ENCODE results near the gene PKD2L1.

PKD2L1 gene

GRCh38 chr10:100355086-100355485 lies 25.1 kb upstream of the PKD2L1 start:
- DNase-seq: no peak

DNA sequence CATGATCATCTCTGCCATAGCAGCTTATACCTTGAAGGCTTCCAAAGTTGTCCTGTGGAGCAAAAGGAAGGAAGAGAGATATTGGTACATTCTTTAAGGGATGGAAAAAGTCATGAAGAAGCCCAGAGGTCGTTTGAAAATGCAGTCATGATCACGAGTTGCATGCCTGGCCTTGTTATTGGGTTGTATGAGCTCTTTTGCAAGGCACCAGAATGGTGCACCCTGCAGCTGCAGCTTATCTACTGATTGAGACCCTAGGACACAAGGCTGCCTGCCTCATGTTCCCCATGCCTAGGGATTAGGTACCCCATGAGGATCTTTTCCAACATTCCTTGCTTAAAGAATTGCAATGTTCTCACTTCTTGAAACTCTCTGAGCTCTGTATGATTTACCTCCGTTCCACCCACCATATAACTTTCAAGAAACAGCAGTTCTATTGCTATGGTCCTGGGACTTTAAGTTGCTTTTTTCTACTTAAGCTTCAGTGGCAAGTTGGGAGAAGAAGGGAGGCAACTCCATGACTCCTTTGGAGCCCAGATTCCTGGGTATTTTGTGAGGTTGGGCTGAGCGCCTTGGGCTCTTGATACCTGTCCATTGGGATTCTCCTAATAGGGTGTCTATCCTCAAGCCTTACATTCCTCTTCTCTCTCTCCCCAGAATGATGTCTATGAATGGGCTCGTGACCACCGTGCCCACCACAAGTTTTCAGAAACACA lies 23.9 kb upstream of the PKD2L1 start:
- DNase-seq: no peak

- no peak for DNase-seq
These were observed 21.0 kb upstream of the PKD2L1 start for GRCh38 chr10:100350914-100351485.

- peak; percentile 31 for DNase-seq
These were observed 19.6 kb upstream of the PKD2L1 start for GRCh38 chr10:100349672-100350071.

DNA sequence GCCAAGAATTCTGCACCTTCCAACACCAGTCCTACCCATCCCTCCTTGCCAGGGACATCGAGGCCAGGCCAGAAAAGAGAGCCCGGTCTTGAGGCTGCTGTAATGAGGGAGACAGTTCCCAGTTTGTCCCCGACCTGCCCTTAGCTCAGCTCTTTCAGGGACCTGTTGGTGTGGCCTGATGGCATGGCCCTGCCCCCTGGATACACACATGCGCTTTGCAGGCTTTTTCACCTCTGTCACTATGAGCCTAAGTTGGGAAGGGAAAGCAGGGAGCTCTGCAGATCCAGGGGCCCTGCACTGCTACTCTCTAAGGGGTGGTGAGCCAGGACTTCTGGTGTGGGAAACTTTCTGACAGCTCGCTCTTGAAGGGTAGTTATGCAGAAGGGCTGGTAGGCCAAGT lies 19.1 kb upstream of the PKD2L1 start:
- DNase-seq: no peak

DNA sequence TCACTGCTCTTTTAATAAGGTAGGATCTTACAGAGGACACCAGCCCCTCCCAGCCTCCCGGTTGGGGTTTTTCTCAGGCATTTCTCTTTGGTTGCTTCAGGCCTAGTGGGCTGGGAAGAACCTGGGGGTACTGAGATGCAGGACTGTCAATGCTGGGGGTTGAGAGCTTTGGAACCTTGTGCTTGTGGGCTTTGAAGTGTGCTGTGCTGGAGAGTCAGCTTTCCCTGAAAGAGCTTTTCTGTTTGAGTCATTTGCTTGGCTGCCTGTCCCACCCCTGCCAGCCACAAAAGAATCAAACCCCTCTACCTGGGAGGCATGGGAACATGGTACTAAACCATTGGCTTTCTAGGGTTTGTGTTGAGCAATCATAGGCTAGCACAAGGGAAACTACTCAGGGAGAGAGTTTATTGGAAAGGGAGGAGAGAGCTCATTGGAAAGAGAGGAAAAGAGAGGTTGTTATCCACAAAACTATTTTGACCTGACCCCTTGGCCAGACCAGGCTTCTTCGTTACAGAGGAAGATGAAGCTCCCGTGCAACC lies 18.4 kb upstream of the PKD2L1 start:
- DNase-seq: no peak

DNA sequence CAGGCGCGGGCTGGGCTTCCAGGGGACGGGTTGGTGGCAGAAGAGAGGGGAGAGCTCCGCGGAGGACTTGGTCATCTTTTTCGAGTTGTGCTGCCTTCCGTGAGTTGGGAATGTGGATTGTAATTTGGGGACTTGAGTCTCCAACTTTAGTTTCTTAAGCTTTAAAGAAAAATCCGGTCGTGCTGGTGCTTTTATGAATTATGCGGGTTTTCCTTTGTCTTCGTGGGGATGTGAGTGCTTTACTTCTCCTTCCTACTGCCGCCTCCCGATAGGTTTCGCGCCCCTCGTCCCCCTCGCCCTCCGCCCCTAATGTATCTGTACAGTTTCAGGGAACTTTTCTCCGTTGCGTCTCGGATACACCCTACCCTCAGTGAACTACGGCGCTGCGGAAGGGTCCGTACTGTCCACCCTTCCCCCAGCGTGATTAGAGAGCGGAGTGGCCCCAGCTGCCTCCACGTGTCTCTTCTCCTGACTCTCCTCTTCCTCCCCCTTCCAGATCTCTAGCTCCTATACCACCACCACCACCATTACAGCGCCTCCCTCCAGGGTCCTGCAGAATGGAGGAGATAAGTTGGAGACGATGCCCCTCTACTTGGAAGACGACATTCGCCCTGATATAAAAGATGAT lies 17.7 kb upstream of the PKD2L1 start:
- DNase-seq: no peak

- DNase-seq: peak; percentile 94
These were observed 16.9 kb upstream of the PKD2L1 start, which contains the start of gene SCD for GRCh38 chr10:100346765-100347567. Gene SCD, plus strand, starts transcription at chr10:100347233. Its CDS starts 272 bp downstream, at chr10:100347505.

GRCh38 chr10:100346351-100346764 lies 16.3 kb upstream of the PKD2L1 start:
- DNase-seq: peak; percentile 68

DNA sequence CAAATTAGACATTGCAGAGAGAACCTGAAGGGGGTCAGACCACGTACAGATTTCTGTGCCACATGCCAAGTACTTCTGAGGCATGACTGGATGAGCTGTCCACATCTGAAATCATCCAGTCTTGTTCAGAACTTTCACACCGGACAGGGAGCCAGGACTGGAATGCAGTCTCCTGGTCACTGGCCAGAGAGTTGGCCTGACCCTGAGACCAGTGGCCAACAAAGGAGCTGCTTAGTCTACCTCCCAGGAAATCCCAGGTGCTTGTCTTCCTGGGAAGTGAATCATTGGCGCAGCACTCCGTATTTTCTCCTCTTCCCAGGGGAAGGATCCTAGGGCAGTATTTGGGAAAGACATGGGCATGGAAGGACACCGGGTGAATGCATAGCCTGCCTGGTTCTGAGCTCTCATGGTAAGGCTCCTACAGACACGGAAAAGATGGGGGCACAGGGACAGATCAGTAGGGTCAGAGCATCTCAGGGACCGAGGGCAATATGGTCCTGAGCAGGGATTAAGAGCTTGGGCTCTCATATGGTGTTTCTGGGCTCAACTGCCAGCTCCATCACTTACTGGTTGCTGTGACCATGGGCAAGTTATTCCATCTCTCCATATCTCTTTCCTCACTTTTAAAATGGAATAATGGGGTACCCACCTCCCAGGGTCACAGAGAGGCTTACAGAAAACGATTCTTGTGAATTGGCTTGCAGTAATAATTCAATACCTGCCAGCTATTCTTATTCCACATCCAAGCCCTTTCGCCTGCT lies 15.7 kb upstream of the PKD2L1 start:
- peak; percentile 21 for DNase-seq

GRCh38 chr10:100344241-100344788 lies 14.3 kb upstream of the PKD2L1 start:
- DNase-seq: no peak

DNA sequence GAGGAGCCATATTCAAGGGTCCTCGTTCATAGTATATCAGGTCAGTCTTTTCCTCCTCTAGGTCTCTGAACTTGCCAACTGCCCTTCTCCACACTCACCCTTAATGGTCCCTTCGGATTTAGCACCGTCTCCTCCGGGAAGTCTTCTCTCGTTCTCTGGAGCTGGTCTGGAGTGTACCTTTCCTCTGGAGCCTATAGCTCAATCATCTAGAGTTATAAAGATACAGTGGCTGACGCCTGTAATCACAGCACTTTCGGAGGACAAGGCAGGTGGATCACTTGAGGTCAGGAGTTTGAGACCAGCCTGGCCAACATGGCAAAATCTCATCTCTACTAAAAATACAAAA lies 12.6 kb upstream of the PKD2L1 start:
- DNase-seq: no peak

DNA sequence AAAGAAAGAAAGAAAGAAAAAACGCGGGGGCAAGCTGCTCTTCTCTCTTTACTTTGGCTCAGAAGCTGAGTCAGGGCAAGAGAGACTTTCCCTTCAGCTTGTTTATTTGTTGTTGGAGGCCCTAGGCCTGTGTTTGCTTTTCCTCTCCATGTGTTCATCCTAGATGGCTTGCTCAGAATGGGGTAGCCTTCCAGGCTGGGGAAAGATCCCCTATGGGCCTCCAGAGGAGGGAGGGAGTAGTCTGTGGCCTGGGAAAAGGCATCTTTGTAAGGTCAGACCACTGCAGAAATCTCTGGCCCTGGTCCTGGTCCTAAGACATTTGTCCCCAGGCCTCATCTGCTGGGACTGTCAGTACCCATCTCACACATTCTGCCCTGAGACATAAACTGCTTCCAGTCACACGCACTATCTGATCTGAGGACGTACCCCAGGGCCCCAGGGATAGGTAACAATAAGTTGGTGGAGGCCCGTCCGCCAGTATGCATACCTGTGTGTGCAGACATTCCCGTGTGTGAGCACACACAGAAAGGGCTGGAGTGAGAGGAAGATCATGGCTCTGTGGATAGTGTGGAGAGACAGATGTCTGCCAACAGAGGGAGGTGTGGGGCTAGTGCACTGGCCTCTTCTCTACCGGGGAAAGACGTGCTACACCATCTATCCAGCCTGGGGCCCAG lies 12.1 kb upstream of the PKD2L1 start:
- DNase-seq: peak; percentile 18

DNA sequence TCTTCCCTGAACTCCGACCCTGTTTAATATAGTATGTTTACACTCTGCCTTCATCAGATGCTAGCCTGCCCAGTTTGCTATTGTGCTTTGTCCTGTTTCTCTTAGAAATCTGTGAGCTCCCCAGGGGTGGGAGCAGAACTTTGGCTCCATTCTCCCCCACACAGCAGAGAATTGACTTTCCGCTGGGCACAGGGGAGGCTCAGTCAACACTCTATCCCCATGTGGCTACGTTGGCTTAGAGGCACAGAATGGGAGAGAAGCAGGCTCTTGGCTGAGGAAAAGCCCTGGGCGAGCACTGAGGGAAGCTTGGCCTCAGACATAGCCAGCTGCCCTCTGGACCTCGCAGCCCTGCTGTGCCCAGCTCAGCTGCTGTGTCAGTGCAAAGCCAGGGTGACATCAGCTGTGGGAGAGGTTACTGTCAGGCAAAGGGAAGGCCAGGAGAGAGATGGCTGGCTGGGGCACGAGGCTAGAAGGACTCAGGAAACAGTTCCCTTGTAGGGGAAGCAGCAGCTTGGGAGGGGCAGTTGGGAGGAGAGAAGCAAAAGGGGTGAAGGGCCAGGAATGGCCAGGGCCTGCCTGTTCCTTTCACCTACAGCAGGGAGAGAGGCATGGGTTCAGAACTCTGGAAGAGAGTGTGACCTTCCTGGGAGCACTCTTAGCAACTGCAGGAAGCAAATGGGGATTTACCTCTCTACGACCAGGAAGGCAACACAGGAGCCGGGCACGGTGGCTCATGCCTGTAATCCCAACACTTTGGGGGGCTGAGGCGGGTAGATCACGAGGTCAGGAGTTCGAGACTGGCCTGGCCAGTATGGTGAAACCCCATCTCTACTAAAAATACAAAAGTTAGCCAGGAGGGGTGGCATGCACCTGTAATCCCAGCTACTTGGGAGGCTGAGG lies 11.2 kb upstream of the PKD2L1 start:
- DNase-seq: no peak

DNA sequence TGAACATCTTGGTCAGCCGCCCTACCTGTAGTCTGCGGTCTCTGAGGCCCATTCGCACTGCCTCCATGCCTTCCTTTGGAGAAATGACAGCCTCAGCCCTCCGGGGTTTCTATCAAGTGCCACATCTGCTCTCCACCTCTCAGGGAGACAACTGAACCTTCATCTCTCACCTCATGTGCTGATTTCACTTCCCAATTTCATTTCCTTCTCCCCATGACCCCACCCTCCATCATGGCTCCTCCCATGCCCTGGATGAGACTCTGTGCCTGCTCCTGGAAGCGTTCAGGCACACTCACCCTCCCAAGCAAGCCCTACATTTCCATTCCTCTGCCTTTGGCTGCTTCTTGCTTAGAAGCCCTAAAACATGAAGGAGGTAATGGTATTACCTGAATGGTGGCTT lies 9.2 kb upstream of the PKD2L1 start:
- DNase-seq: no peak

GRCh38 chr10:100338434-100339036 lies 8.5 kb upstream of the PKD2L1 start:
- DNase-seq: peak; percentile 42

DNA sequence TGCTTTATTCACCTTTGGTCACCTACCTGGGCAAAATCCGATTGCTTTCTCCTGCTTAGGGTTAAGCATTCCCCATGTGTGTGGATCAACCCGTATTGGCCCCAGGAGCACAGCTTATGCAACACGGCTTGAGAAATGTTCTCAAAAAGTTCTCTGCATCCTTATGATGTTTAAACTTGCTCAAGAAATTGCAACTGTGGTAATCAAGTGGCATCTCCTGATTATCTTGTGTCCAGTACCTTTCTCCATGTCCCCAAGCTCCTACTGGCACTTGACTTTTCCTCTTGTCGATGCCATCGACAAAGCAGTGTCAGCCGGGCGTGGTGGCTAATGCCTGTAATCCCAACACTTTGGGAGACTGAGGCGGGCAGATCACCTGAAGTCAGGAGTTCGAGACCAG lies 4.7 kb upstream of the PKD2L1 start:
- DNase-seq: no peak

GRCh38 chr10:100333661-100334440 lies 3.8 kb upstream of the PKD2L1 start:
- no peak for DNase-seq

DNA sequence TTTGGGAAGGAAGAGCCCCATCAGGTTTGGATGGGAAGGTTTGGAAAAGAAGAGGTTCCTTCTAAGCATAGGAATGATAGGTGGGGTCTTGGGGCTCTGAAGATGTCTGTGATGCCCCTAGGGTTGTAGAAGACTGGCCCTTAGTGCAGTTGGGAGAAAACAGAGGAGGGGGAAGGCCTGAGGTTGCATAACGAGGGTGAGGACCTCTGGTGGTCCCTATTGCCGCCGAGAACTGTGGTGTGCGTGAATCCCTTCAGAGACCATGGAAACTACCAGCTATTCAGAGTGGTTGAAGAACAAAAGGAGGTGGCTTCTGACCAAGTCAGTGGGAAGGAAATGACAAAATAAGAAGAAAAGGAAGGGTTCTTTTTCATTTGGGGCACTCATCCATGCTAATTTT lies 3.1 kb upstream of the PKD2L1 start:
- DNase-seq: no peak
